Activated CD8-positive, alpha-beta memory T cell treated with anti-CD3 and anti-CD28 coated beads for 36 hours (primary cell): ENCODE measurements around the gene RASA3. TPM values are rescaled to one million over a fixed set of nuclear protein-coding genes. Genes with fewer than 3 reads are reported as not detected.
"Not testable (repeated sequence)": the region's sequence is repeated elsewhere in the genome, so short reads cannot be mapped to it uniquely, and the experiment has no call there.

Source experiments
- CTCF ChIA-PET: fragments of 350-600 bp; sonication (Branson Sonifier 250); formaldehyde crosslinking; loops from one replicate; lab custom pipeline; 2021; ENCODE audit warnings: antibody characterized with exemption; lab: Charles Lee
- POLR2A ChIA-PET: fragments of 350-600 bp; sonication (Branson Sonifier 250); formaldehyde crosslinking; loops from one replicate; lab custom pipeline; 2021; ENCODE audit warnings: antibody characterized with exemption; lab: Charles Lee
- total RNA-seq, 2 experiments: library from RNA; stranded (reverse); gene quantifications; one replicate each; pipeline ENCODE4 v1.2.3, GENCODE V29; 2021

Gene RASA3
- total RNA-seq, 2 experiments from 2014 or later = 22.1 to 22.5 TPM

DNA sequence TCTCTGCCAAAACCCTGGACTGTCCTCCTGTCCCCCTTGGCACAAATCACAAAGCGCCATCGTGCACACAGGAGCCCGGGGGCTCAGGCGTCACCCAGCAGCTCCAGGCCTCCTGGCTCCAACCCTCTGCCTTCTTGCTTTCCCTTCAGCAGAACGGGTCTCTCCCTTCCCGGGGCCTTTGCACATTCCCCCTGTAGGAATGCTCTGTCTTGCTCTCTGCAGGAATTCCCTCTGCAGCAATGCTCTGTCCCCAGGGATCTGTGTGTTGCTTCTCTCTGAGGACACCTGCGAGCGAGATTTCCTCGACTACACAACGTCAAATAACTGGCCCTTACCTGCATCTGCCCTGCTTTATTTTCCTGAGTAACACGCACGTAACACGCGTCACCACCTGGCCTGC is 13.3 kb upstream of the RASA3 start:
- CTCF ChIA-PET = interaction anchor here (2.2 kb wide), 1 partner anchor 15 kb away, joined by 5 read pairs; no protein-coding TSS in a partner anchor
- POLR2A ChIA-PET = interaction anchor here (1.3 kb wide), 1 partner anchor 15 kb away, joined by 5 read pairs; no protein-coding TSS in a partner anchor

- POLR2A ChIA-PET = interaction anchor here (1.3 kb wide), 1 partner anchor 15 kb away, joined by 5 read pairs; no protein-coding TSS in a partner anchor
Measured at GRCh38 chr13:114145256-114145655, 12.8 kb upstream of the RASA3 start.

DNA sequence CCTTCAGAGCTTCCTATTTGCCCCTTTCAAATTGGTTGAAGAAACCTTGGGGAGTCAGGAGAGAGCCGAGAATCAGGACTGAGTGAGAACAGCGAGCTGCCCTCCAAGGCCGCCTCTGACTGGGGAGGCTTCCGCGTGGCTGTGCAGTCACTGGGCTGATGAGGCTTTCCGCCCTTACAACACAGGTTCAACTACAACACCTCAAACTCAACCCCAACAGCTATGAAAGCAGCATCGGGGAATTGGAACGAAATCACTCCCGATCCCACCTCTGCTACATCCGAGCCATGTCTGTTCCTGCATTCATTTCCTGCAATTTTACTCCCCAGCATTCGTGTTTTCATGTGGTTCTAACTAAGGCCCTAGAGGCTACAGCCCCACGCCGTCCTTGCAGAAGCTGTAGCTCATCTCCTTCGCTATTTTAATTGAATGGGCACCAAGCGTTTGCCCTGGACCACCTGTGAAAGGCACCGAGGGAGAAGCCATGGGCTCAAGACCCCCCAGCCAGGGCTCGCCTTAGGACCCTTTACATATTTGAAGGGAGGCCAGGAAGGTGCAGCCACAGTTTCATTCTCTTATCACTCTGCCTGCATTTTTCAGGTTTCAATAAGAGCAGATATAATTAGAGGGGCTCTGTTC is 12.3 kb upstream of the RASA3 start:
- POLR2A ChIA-PET = interaction anchor here (0.6 to 1.3 kb wide), 2 partner anchors 14 to 34 kb away, joined by 3 to 5 read pairs; no protein-coding TSS in a partner anchor
- CTCF ChIA-PET = interaction anchor here (1.4 to 2.2 kb wide), 2 partner anchors 14 to 34 kb away, joined by 4 to 5 read pairs; no protein-coding TSS in a partner anchor

More at GRCh38 chr13:114145256-114145655, 12.8 kb upstream of the RASA3 start:
- CTCF ChIA-PET = interaction anchor here (2.2 kb wide), 1 partner anchor 14 kb away, joined by 5 read pairs; no protein-coding TSS in a partner anchor

- ChIA-PET CTCF (interaction anchor here (1.4 to 2.2 kb wide), 2 partner anchors 13 to 33 kb away, joined by 4 to 5 read pairs; no protein-coding TSS in a partner anchor), POLR2A (interaction anchor here (0.6 kb wide), 1 partner anchor 33 kb away, joined by 3 read pairs; no protein-coding TSS in a partner anchor)
Measured at GRCh38 chr13:114143806-114144605, 11.6 kb upstream of the RASA3 start.

- POLR2A ChIA-PET = interaction anchor here (0.9 kb wide), 1 partner anchor 13 kb away, joined by 4 read pairs; no protein-coding TSS in a partner anchor
- CTCF ChIA-PET = interaction anchor here (1.3 to 1.4 kb wide), 2 partner anchors 12 to 32 kb away, joined by 4 to 5 read pairs; no protein-coding TSS in a partner anchor
Measured at GRCh38 chr13:114142640-114143490, 10.4 kb upstream of the RASA3 start.

DNA sequence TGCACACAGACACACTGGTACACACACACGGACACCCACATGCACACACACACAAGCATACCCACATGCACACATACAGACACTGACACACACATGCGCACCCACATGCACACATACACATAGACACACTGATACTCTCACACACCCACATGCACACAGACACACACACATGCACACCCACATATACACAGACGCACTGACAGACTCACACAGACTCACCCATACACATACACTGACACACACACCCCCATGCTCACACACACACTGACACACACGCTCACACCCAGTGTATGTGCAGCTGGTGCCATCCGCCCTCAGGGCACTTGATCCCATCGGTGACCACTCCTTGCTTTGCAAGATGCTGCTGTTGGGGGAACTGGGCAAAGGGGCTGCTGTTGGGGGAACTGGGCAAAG is 9.7 kb upstream of the RASA3 start:
- ChIA-PET POLR2A (interaction anchor here (0.9 kb wide), 1 partner anchor 12 kb away, joined by 4 read pairs; no protein-coding TSS in a partner anchor), CTCF (interaction anchor here (1.3 kb wide), 1 partner anchor 11 kb away, joined by 5 read pairs; no protein-coding TSS in a partner anchor)

DNA sequence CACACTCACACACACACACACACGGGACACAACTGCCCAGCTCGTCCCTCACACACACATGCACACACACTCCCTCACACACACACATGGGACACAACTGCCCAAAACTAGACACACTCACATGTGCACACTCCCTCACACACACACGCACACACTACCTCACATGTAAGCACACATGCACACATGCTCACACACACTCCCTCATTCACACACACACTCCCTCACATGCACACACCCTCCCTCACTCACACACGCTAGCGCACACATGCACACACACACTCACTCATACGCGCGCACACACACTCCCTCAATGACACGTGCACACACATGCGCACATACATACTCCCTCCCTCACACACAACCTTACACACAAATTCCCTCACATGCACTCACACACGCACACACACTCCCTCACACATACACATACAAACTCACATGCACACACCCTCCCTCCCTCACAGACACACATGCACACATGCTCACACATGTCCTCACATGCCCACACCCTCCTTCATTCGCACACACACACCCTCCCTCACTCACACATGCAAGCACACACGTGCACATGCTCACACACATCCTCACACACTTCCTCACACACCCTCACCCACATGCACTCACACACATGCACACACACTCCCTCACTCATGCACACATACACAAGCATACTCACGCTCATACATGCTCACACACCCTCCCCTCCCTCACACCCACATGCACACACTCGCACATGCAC is 9.0 kb upstream of the RASA3 start:
- POLR2A ChIA-PET = interaction anchor here (1.4 kb wide), 1 partner anchor 12 kb away, joined by 6 read pairs; no protein-coding TSS in a partner anchor

GRCh38 chr13:114140906-114141250 is 8.5 kb upstream of the RASA3 start:
- ChIA-PET POLR2A (interaction anchor here (1.4 kb wide), 1 partner anchor 11 kb away, joined by 6 read pairs; no protein-coding TSS in a partner anchor), CTCF (interaction anchor here (1.1 kb wide), 1 partner anchor 10 kb away, joined by 3 read pairs; no protein-coding TSS in a partner anchor)

More for the DNA sequence above, 9.0 kb upstream of the RASA3 start:
- CTCF ChIA-PET = no interaction called here

- ChIA-PET POLR2A (interaction anchor here (1.4 kb wide), 1 partner anchor 10 kb away, joined by 6 read pairs; no protein-coding TSS in a partner anchor), CTCF (interaction anchor here (1.1 kb wide), 1 partner anchor 10 kb away, joined by 3 read pairs; no protein-coding TSS in a partner anchor)
Measured at GRCh38 chr13:114140131-114140905, 7.9 kb upstream of the RASA3 start.

GRCh38 chr13:114136576-114136975 is 4.2 kb upstream of the RASA3 start:
- CTCF ChIA-PET = no interaction called here
- POLR2A ChIA-PET = no interaction called here

- POLR2A ChIA-PET = no interaction called here
- CTCF ChIA-PET = no interaction called here
Measured at GRCh38 chr13:114135731-114136171, 3.3 kb upstream of the RASA3 start.

DNA sequence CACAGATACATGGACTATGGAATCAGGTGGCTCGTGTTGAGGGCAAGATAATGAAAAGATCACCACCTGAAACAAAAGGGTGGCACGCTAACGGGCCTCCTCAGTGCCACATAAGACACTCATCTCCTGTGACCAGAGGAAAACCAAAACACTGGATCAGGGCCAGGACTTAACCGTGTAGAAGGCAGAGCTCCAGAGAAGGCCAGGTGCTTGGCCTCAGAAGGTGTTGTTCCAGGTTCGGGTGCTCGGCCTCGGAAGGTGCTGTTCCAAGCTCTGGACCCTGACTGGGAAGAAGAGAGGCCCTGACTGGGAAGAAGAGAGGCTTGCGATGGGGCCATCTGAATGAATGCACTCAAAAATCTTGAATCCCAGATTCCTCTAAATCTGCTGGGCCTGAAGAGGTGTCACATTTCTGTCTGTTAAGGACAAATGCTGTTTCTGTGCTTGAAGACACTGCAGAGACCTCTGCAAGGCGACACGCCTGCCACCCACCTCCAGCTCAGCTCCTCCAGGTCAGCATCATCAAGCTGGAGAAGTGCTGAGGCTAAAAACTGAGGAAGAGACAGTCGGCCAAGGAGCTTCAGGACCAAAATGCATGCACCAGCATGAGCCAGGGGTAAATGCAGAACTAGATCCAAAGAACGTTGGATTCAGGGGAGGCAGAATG is 2.7 kb upstream of the RASA3 start:
- ChIA-PET POLR2A (no interaction called here), CTCF (no interaction called here)

GRCh38 chr13:114134111-114134943 is 1.9 kb upstream of the RASA3 start:
- CTCF ChIA-PET = no interaction called here

DNA sequence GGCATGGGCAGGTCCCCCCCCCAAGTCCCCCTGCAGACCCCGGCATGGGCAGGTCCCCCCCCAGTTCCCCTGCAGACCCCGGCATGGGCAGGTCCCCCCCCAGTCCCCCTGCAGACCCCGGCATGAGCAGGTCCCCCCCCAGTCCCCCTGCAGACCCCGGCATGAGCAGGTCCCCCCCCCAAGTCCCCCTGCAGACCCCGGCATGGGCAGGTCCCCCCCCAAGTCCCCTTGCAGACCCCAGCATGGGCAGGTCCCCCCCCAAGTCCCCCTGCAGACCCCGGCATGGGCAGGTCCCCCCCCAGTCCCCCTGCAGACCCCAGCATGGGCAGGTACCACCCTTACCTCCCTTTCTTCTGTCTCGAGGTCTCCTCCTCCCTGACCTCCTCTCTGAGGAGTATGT is 1.1 kb upstream of the RASA3 start:
- CTCF ChIA-PET, POLR2A ChIA-PET: not testable (repeated sequence)

More at GRCh38 chr13:114134111-114134943, 1.9 kb upstream of the RASA3 start:
- POLR2A ChIA-PET = no interaction called here

GRCh38 chr13:114133126-114133525 is 703 bp upstream of the RASA3 start:
- CTCF ChIA-PET, POLR2A ChIA-PET: not testable (repeated sequence)
